Lung (tissue), 12 donors: ENCODE results near the gene CCT5. TPM values are rescaled to one million over a fixed set of nuclear protein-coding genes. Genes with fewer than 3 reads are reported as not detected.
A peak's percentile ranks its signal among the peaks of the same experiment; 100 is the strongest.

Experiments
- ATAC-seq: fragments of 200-7000 bp; cut with Tn5 transposase; one replicate; pipeline ENCODE4 v1.9.1; 2020; ENCODE audit warnings: moderate number of reproducible peaks; ENCODE audit not compliant: insufficient read depth, low FRiP score
- DNase-seq, 3 donors: peaks; one replicate each; pipeline ENCODE4 v3.0.0-alpha.2; 2013 to 2017
- H3K27ac ChIP-seq, 2 donors: one replicate each; pipeline ENCODE4 v1.5.1; 2013; ENCODE audit warnings: mild to moderate bottlenecking in 2 of 2, moderate library complexity in 2 of 2, control low read depth in 1 of 2, inconsistent platforms in 1 of 2, low read depth in 1 of 2, low read length in 1 of 2
- H3K27me3 ChIP-seq, 3 donors: one replicate each; pipeline ENCODE4 v1.5.1; 2013; ENCODE audit warnings: low read length in 2 of 3; ENCODE audit not compliant: control insufficient read depth in 3 of 3, insufficient read depth in 3 of 3
- H3K36me3 ChIP-seq, 4 donors: one replicate each; pipeline ENCODE4 v1.5.1; 2013; ENCODE audit warnings: low read length in 4 of 4, mild to moderate bottlenecking in 1 of 4, moderate library complexity in 1 of 4; ENCODE audit not compliant: control insufficient read depth in 4 of 4, insufficient read depth in 4 of 4
- H3K4me1 ChIP-seq, 5 donors: one replicate each; pipeline ENCODE4 v1.5.1; 2013; ENCODE audit warnings: low read length in 5 of 5, mild to moderate bottlenecking in 2 of 5, moderate library complexity in 1 of 5; ENCODE audit not compliant: control insufficient read depth in 5 of 5, insufficient read depth in 5 of 5
- H3K4me3 ChIP-seq: one replicate; pipeline ENCODE4 v1.5.1; 2013; ENCODE audit warnings: mild to moderate bottlenecking, control low read depth, moderate library complexity
- H3K9ac ChIP-seq, 2 donors: one replicate each; pipeline ENCODE4 v1.5.1; 2013; ENCODE audit warnings: low read length in 2 of 2, control low read depth in 1 of 2; ENCODE audit not compliant: insufficient read depth in 1 of 2
- H3K9me3 ChIP-seq, 4 donors: one replicate each; pipeline ENCODE4 v1.5.1; 2013; ENCODE audit warnings: low read length in 3 of 4, mild to moderate bottlenecking in 1 of 4, moderate library complexity in 1 of 4; ENCODE audit not compliant: control insufficient read depth in 4 of 4, insufficient read depth in 3 of 4
- CTCF ChIP-seq: IDR thresholded peaks from 2 replicates; pipeline ENCODE4 v1.5.1; 2012; ENCODE audit warnings: mild to moderate bottlenecking; ENCODE audit errors: control extremely low read depth, extremely low read depth
- WGBS, 2 donors: extraction: QIAGEN DNeasy Blood & Tissue Kit; methylation state at CpG; one replicate each; pipeline ENCODE4 v1.1.7; 2013; 5-methylcytosine and 5-hydroxymethylcytosine counted together
- polyA plus RNA-seq, 2 donors: library from polyadenylated mRNA; stranded (reverse); fragments of 200-250 nt; gene quantifications; one replicate each; pipeline ENCODE4 v1.2.1, GENCODE V29; 2013
- total RNA-seq, 2 donors: library from RNA; depleted of rRNA in 1 of 2; stranded (reverse); fragments of >200 nt in 1 of 2; gene quantifications; one replicate each; pipeline ENCODE4 v1.2.1, GENCODE V29; 2014 to 2021
- donor health status: control.
- donor health status: control.
- donor health status: Bipolar disorder and iron deficiency.
- donor health status: healthy.
- donor health status: DM: yes; HTN: yes; CAD: no.

CCT5 gene
- total and polyA plus RNA-seq, 4 donors = 127 to 257 (median 155) TPM

GRCh38 chr5:10304932-10305331 is 54.9 kb downstream of the CCT5 start:
- no peak for DNase-seq
- no peak for TF ChIP-seq CTCF
- no peak overlapping the region for H3K9ac ChIP-seq
- peaks cover 0 to 14% (median 5%) of the 10 kb centered on the region in 5 donors for H3K4me1 ChIP-seq
- H3K36me3 ChIP-seq = peaks cover 0 to 2% (median 0%) of the 10 kb centered on the region in 4 donors
- 80 to 82% methylated on average over 5 of the region's 5 CpGs for WGBS, 2 donors
- no peak overlapping the region for H3K4me3 ChIP-seq
- H3K27me3 ChIP-seq = no peaks in the 10 kb centered on the region
- no peaks in the 10 kb centered on the region for H3K9me3 ChIP-seq
- H3K27ac ChIP-seq = no peak overlapping the region
- no peak for ATAC-seq

GRCh38 chr5:10306114-10306513 is 56.0 kb downstream of the CCT5 start:
- peak overlapping the region in 1 of 2 donors; percentile 61 for H3K27ac ChIP-seq

GRCh38 chr5:10306806-10307205 is 56.7 kb downstream of the CCT5 start:
- H3K9me3 ChIP-seq = no peaks in the 10 kb centered on the region
- H3K27ac ChIP-seq = peak overlapping the region in 1 of 2 donors; percentile 80
- H3K36me3 ChIP-seq = peaks cover 0 to 2% (median 0%) of the 10 kb centered on the region in 4 donors
- whole genome bisulfite sequencing, 2 donors = 62 to 71% methylated on average over 8 of the region's 8 CpGs
- ATAC-seq = no peak
- TF ChIP-seq CTCF = no peak
- H3K9ac ChIP-seq = peak overlapping the region in 1 of 2 donors; percentile 63
- no peaks in the 10 kb centered on the region for H3K27me3 ChIP-seq
- H3K4me3 ChIP-seq = no peak overlapping the region
- DNase-seq = no peak
- H3K4me1 ChIP-seq = peaks cover 3 to 17% (median 6%) of the 10 kb centered on the region in 5 donors

More at GRCh38 chr5:10306114-10306513, 56.0 kb downstream of the CCT5 start:
- H3K4me3 ChIP-seq = no peak overlapping the region
- peaks cover 0 to 2% (median 0%) of the 10 kb centered on the region in 4 donors for H3K36me3 ChIP-seq
- H3K27me3 ChIP-seq = no peaks in the 10 kb centered on the region
- H3K4me1 ChIP-seq = peaks cover 0 to 14% (median 5%) of the 10 kb centered on the region in 5 donors
- no peaks in the 10 kb centered on the region for H3K9me3 ChIP-seq
- ATAC-seq (no peak), DNase-seq (no peak)
- WGBS, 2 donors = 59 to 75% methylated on average over 5 of the region's 5 CpGs
- no peak overlapping the region for H3K9ac ChIP-seq
- no peak for TF ChIP-seq CTCF
